ENCODE measurements around the gene JAKMIP2.

The JAKMIP2 gene

GRCh38 chr5:147557876-147558745 lies 224.4 kb downstream of the JAKMIP2 start:
- TF ChIP-seq CREB5 (CRISPR knock-in tag; IDR thresholded peaks at IDR 0.05; ENCODE audit: low read depth) (no peak), PATZ1 (CRISPR knock-in tag; IDR thresholded peaks at IDR 0.05; ENCODE audit: borderline replicate concordance) (no peak), ESRRG (CRISPR knock-in tag; IDR thresholded peaks at IDR 0.05) (no peak), CSDC2 (CRISPR knock-in tag; IDR thresholded peaks at IDR 0.05) (no peak), POU6F1 (CRISPR knock-in tag; IDR thresholded peaks at IDR 0.05; ENCODE audit: borderline replicate concordance, low read depth) (no peak), GLIS3 (CRISPR knock-in tag; IDR thresholded peaks at IDR 0.05) (no peak), ZFP30 (CRISPR knock-in tag; IDR thresholded peaks at IDR 0.05) (no peak), SNAI2 (CRISPR knock-in tag; IDR thresholded peaks at IDR 0.05) (no peak), ZNF565 (CRISPR knock-in tag; conservative IDR thresholded peaks at IDR 0.05; ENCODE audit: low read depth) (no peak), ISL1 (CRISPR knock-in tag; IDR thresholded peaks at IDR 0.05) (no peak), TCF4 (CRISPR knock-in tag; IDR thresholded peaks at IDR 0.05; ENCODE audit: borderline replicate concordance) (no peak), RARB (CRISPR knock-in tag; IDR thresholded peaks at IDR 0.05) (no peak), TSHZ2 (CRISPR knock-in tag; IDR thresholded peaks at IDR 0.05) (no peak), ZFP3 (CRISPR knock-in tag; IDR thresholded peaks at IDR 0.05) (no peak), BACH2 (CRISPR knock-in tag; IDR thresholded peaks at IDR 0.05; ENCODE audit: borderline replicate concordance) (no peak), TOX (CRISPR knock-in tag; IDR thresholded peaks at IDR 0.05; ENCODE audit: borderline replicate concordance) (no peak), ZNF70 (CRISPR knock-in tag; IDR thresholded peaks at IDR 0.05) (no peak), ZC3H10 (CRISPR knock-in tag; IDR thresholded peaks at IDR 0.05) (no peak)
- no peak for ATAC-seq

DNA sequence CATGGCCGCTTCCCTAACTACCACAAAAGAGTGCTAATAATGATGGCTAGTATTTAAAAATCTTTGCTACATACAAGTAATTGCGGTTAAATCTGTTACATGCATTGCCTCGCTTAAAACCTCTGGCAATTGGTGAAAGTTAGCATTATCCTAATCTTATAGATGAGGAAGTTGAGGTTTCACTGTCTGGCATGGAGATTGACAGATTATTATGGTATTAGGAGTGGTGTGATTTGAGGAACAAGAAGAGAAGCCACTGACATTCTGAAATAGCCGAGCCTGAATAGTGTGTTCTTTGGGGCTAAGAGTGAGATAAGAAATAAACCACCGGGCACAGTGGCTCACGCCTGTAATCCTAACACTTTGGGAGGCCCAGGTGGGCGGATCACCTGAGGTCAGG lies 227.4 kb downstream of the JAKMIP2 start:
- no peak for ATAC-seq
- TF ChIP-seq TOX (CRISPR knock-in tag; IDR thresholded peaks at IDR 0.05; ENCODE audit: borderline replicate concordance) (no peak), CREB5 (CRISPR knock-in tag; IDR thresholded peaks at IDR 0.05; ENCODE audit: low read depth) (no peak), CSDC2 (CRISPR knock-in tag; IDR thresholded peaks at IDR 0.05) (no peak), ZNF8 (CRISPR knock-in tag; IDR thresholded peaks at IDR 0.05) (no peak), GLIS3 (CRISPR knock-in tag; IDR thresholded peaks at IDR 0.05) (no peak), SNAI2 (CRISPR knock-in tag; IDR thresholded peaks at IDR 0.05) (no peak), ZFP30 (CRISPR knock-in tag; IDR thresholded peaks at IDR 0.05) (no peak), PATZ1 (CRISPR knock-in tag; IDR thresholded peaks at IDR 0.05; ENCODE audit: borderline replicate concordance) (no peak), RARB (CRISPR knock-in tag; IDR thresholded peaks at IDR 0.05) (no peak), ZFP3 (CRISPR knock-in tag; IDR thresholded peaks at IDR 0.05) (no peak), ESRRG (CRISPR knock-in tag; IDR thresholded peaks at IDR 0.05) (no peak), POU6F1 (CRISPR knock-in tag; IDR thresholded peaks at IDR 0.05; ENCODE audit: borderline replicate concordance, low read depth) (no peak)

Measured in SK-N-SH treated with all-trans-retinoic acid at 6 μM for 48 hours (cell line).